Measurements from ENCODE around the gene SRPRB.

GRCh38 chr3:133788024-133788423 is 17.6 kb upstream of the SRPRB start:
- TF ChIP-seq CTCF (IDR thresholded peaks at IDR 0.05) (no peak), POLR2A (IDR thresholded peaks at IDR 0.05) (no peak)

Measured in testis (tissue), 2 donors.